22Rv1 (cell line): ENCODE data around the gene ADAMTS17.

Experiments
- ZFX ChIP-seq: fragments of 450-650 bp; IDR thresholded peaks from 2 replicates; pipeline ENCODE4 v1.6.1; 2017; ENCODE audit warnings: antibody characterized with exemption, borderline replicate concordance
- TF ChIP-seq, protein P1 (sequence below): fragments of 450-650 bp; IDR thresholded peaks from 2 replicates; pipeline ENCODE4 v1.5.1; 2017; ENCODE audit warnings: mild to moderate bottlenecking

DNA sequence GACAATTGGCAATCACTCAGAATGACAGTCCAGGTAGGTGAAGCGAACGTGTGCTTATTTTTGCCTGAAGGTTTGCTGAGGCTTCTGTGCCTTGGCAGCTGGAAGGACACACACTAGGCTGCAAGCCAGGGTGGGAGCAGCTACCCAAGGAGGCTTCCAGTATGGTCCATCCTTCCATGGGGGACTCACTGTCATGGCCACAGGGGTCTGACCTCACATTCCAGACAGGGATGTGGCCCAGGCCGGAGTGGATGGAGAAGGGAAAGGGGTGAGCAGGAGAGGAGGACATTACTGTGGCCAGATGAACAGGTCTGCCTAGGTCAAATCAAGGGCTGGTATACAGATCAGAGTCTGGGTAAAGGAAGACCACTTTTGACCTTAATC is 247.7 kb downstream of the ADAMTS17 start:
- TF ChIP-seq, protein P1, sequence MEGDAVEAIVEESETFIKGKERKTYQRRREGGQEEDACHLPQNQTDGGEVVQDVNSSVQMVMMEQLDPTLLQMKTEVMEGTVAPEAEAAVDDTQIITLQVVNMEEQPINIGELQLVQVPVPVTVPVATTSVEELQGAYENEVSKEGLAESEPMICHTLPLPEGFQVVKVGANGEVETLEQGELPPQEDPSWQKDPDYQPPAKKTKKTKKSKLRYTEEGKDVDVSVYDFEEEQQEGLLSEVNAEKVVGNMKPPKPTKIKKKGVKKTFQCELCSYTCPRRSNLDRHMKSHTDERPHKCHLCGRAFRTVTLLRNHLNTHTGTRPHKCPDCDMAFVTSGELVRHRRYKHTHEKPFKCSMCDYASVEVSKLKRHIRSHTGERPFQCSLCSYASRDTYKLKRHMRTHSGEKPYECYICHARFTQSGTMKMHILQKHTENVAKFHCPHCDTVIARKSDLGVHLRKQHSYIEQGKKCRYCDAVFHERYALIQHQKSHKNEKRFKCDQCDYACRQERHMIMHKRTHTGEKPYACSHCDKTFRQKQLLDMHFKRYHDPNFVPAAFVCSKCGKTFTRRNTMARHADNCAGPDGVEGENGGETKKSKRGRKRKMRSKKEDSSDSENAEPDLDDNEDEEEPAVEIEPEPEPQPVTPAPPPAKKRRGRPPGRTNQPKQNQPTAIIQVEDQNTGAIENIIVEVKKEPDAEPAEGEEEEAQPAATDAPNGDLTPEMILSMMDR, result no peak
- no peak for TF ChIP-seq ZFX
